AG04449 (cell line): Measurements from ENCODE around the gene COPRS.

Experiments
- CTCF ChIA-PET: fragments of 350-600 bp; formaldehyde crosslinking; extraction: SDS; loops from one replicate; lab custom pipeline; 2021; ENCODE audit warnings: antibody characterized with exemption; lab: Yijun Ruan, JAX
- POLR2A ChIA-PET: fragments of 400-600, 350-600 bp; formaldehyde crosslinking; extraction: SDS; loops from one replicate; lab custom pipeline; 2020; ENCODE audit warnings: antibody characterized with exemption, inconsistent platforms; lab: Yijun Ruan, JAX
- DNase-seq: peaks from one replicate; pipeline ENCODE4 v3.0.0-alpha.2; 2010; ENCODE audit warnings: low read depth, low spot score
- H3K4me3 ChIP-seq: 2 replicates; pipeline ENCODE4 v1.5.1; 2011; ENCODE audit warnings: low read depth, mild to moderate bottlenecking, control low read depth, low read length
- TF ChIP-seq, protein P1 (sequence below): IDR thresholded peaks from one replicate; pipeline ENCODE4 v1.5.1; 2011; ENCODE audit warnings: mild to moderate bottlenecking, moderate library complexity, low read length, control low read depth, inconsistent platforms; ENCODE audit not compliant: insufficient read depth; ENCODE audit errors: missing control alignments

Gene COPRS

DNA sequence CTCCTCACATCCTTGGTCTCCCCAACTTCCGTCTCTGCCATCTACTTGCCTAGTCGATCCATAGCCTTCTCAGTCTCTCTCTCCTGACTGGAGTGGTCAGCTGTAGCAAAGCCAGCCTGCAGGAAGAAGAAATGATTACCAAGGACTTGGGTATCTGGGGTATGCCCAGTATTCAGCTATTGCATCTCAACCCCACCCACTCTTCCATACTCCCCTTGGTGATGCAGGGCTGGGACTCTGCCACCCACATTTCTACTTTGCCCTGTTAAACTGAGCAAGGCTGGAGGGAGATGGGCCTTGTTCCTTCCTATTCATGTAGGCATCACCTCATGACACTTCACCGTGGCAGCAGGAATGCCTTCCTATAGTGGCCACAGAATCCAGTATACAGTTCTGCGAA is 2.3 kb downstream of the COPRS start:
- POLR2A ChIA-PET: no interaction called here
- CTCF ChIA-PET: interaction anchor here (0.8 to 10.5 kb wide), 10 partner anchors 15 to 422 kb away, joined by 3 to 82 read pairs (median 4); partner anchors contain the start of gene UTP6
- DNase-seq: no peak
- TF ChIP-seq, protein P1, sequence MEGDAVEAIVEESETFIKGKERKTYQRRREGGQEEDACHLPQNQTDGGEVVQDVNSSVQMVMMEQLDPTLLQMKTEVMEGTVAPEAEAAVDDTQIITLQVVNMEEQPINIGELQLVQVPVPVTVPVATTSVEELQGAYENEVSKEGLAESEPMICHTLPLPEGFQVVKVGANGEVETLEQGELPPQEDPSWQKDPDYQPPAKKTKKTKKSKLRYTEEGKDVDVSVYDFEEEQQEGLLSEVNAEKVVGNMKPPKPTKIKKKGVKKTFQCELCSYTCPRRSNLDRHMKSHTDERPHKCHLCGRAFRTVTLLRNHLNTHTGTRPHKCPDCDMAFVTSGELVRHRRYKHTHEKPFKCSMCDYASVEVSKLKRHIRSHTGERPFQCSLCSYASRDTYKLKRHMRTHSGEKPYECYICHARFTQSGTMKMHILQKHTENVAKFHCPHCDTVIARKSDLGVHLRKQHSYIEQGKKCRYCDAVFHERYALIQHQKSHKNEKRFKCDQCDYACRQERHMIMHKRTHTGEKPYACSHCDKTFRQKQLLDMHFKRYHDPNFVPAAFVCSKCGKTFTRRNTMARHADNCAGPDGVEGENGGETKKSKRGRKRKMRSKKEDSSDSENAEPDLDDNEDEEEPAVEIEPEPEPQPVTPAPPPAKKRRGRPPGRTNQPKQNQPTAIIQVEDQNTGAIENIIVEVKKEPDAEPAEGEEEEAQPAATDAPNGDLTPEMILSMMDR: no peak
- no peak overlapping the region; the same call in 1 of the 2 replicates for H3K4me3 ChIP-seq

DNA sequence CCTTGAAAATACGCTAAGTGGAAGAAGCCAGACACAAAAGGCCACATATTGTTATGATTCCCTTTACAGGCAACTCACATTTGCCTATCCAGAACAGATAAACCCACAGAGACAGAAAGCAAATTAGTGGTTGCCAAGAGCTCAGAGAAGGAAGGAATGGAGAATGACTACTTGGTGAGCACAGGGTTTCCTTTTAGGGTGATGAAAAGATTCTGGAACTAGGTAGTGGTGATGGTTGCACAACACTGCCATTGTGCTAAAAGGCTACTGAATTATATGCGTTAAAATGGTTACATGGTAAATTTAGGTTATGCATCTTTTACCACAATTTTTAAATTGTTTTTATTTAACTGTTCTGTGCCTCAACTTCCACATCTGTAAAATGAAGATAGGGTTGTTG is 4.4 kb downstream of the COPRS start:
- TF ChIP-seq, protein P1: no peak
- H3K4me3 ChIP-seq: no peak overlapping the region
- DNase-seq: no peak
- ChIA-PET POLR2A (no interaction called here), CTCF (interaction anchor here (1.1 to 10.5 kb wide), 3 partner anchors 12 to 419 kb away, joined by 3 to 82 read pairs (median 3); no protein-coding TSS in a partner anchor)

DNA sequence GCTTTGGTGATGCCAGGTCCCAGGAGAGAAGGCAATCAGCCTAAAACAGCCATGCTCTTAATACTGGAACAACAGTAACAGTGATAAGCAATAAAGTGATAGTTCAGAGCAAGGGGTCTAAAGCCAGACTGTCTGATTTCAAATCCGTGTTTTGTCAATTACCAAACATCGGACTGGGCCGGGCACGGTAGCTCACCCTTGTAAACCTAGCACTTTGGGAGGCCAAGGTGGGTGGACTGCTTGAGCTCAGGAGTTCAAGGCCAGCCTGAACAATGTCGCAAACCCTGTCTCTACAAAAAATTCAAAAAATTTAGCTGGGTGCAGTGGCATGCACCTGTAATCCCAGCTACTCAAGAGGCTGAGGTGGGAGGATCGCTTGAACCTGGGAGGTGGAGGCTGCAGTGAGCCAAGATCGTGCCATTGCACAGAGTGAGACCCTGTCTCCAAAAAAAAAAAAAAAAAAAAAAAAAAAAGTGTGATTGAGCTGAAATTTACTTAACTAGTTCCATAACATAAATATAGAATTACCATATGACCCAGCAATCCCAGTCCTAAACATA is 5.1 kb downstream of the COPRS start:
- H3K4me3 ChIP-seq: no peak overlapping the region
- CTCF ChIA-PET: interaction anchor here (1.1 to 10.5 kb wide), 5 partner anchors 12 to 418 kb away, joined by 3 to 82 read pairs (median 3); no protein-coding TSS in a partner anchor
- DNase-seq: no peak
- TF ChIP-seq, protein P1: no peak
- POLR2A ChIA-PET: no interaction called here

DNA sequence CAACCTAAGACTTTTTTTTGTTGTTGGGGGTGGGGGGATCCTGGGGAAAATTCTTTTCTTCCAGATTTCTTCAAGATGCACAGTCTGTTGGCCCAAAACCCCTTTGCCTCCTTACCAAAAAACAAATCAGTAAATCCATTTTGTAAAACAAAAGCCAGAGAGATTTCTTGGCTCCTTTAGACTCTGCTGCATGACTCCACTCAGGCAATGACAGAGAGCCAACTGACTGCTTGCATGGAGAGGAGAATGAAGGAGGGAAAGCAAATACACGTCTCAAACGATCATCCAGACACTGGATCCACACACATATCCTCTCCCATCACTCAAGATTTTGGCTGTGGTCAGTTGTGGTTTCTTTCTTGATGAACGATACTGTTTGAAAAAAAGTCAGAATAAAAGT is 13.8 kb downstream of the COPRS start:
- DNase-seq: no peak
- H3K4me3 ChIP-seq: no peak overlapping the region
- ChIA-PET CTCF (interaction anchor here (1.1 to 8.5 kb wide), 5 partner anchors 266 to 450 kb away, joined by 3 to 200 read pairs (median 8); no protein-coding TSS in a partner anchor), POLR2A (no interaction called here)
- TF ChIP-seq, protein P1: no peak

DNA sequence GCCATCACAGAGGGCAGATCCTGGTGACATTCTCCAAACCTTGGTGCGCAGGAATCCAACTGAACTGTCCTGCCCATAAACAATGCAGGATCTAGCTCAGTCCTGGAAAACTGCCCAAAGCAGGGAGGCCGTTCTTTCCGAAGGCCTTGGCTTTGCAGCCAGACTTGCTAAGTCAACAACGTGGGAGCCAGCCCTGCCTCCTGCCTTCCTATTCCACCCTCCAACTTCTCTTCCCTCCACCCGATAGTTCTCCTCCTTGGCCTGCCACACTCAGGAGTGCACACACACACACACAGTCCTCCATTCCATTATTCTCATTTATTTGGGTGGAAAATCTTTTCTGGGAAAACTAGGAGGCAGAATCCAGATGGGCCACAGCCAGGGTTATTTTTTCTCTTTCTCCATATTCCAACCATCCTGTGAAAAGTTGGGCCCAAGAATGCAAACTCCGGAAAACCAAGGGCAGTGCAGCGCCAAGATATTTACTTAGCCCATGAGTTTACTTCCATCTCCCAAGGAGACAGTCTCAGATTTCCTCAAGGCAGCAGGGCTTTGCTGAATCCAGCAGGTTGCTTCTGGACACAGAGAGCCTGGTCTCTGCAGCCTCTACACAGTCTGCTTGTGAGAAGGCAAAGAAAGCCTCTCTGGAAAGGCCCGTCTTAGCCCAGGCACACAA is 15.8 kb downstream of the COPRS start:
- DNase-seq: no peak
- CTCF ChIA-PET: interaction anchor here (0.6 to 8.5 kb wide), 42 partner anchors 9 to 418 kb away, joined by 3 to 200 read pairs (median 6); partner anchors contain the start of genes COPRS and UTP6
- TF ChIP-seq, protein P1: no peak
- no peak overlapping the region for H3K4me3 ChIP-seq
- POLR2A ChIA-PET: interaction anchor here (1.2 kb wide), 1 partner anchor 285 kb away, joined by 4 read pairs; no protein-coding TSS in a partner anchor
